ENCODE results near the gene NOS1AP.

NOS1AP gene

DNA sequence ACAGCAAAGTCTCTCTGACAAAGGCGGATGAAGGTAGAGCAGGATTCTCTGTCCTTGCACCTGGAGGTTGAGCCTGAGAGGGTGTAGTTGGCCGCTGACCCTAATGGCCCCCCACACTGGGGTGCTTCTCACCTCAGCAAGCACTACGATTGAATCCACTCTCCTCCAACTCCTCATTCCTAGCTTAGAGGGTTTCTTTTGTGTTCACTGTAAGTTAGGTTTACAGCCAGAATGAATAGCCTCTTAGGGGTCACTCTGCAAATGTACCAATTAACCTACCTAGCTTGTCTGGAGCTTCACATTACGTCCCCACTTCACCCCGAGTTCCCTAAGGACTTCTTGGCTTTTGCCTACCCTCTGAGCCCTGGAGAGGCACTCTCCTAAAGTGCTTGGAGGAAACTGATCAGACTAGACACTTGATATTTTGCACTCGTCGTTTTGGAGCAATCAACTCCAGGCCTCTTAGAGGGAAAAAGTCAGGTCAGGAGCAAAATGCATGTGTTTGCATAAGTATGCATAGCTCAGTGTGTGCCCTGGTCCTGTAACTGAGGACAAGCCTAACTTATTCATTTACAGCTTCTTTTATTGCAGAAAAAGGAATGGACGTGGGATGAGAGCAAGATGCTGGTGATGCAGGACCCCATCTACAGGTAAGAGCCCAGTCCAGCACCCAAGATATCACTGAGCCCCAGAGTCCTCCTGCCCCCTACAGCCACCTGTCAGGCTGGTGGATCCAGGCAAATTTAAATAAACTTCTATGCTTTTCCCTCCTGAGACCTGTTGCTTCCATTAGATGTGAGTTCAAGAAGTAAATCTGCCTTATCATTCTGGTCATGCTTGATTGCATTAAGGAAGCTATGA, 230.8 kb downstream of the NOS1AP start:
- no peak for DNase-seq (ENCODE audit: low spot score)

DNA sequence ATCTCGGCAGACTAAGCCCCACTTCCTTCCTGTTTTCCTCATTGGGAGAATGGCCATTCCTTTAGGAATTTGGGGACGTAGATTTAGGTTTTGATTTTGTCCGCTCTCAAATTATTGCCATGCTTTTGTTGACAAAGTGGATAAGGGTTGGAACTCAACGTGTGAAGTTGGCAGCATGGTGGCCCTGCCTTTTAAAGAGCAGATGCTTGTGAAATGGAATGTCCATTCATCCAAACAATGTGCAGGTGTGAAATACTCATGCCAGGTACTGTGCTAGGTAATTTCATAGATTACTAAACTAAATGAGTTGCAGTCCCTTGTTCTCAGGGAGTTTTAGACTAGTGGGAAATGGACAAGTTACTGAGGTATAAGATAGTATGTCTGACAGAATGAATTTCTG, 232.2 kb downstream of the NOS1AP start:
- DNase-seq (ENCODE audit: low spot score), result no peak

DNA sequence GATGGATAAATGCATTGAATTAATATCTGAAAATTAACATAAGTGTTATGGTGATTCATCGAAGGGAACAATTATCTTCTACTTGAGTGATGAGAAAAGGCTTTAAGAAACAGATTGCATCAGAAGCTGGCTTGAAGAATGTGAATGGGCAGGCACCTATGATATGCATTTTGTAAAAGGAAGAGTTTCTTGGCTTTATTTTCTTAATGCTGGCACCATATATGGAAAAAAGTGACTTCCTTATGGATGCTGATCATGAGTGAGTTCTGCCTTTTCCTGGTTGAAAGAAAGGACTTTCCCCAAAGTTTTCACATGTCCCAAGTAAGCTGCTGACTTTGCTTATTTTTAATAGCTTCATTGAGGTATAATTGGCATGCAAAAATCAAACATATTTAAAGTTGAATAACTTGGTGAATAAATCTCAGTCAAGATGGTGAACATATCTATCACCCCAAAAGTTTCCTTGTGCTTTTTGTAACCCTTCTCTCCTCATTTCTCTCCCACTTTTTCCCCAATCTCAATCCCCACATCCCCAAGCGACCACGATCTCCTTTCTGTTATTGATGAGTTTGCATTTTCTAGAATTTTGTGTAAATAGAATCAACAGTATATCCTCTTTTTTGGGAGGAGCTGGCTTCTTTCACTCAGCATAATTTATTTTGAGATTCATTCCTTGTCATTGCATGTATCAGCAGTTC, 233.0 kb downstream of the NOS1AP start:
- DNase-seq (ENCODE audit: low spot score), result no peak

DNA sequence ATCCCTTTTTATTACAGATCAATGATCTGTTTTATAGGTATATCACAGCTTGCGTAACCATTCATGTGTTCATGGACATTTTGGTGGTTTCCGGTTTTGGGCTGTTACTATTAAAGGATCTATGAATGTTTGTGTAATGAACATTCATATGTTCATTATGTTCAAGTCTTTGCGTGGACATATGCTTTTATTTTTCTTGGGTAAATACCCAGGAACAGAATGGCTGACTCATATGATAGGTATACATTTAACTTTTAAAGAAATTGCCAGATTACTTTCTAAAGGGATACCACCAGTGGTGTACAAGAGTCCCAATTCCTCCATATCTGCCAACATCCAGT, 233.5 kb downstream of the NOS1AP start:
- no peak for DNase-seq (ENCODE audit: low spot score)

DNA sequence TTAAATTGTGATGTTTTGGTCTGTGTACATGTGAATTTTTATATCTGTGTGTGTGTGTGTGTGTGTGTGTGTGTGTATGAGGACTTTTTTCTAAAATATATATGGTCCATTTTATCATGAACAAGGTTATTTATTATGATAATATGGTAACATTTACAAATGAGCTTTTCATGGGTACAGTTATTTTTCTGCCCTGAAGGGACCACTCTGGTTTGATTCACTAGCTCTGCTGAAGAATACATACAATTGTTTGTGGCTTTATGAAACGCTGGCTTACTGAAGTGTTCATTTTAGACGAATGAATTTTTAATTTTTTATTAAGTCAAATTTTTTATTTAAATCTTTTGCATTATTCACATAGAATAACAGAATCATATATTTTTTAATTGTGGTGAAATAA, 235.2 kb downstream of the NOS1AP start:
- DNase-seq (ENCODE audit: low spot score), result no peak

DNA sequence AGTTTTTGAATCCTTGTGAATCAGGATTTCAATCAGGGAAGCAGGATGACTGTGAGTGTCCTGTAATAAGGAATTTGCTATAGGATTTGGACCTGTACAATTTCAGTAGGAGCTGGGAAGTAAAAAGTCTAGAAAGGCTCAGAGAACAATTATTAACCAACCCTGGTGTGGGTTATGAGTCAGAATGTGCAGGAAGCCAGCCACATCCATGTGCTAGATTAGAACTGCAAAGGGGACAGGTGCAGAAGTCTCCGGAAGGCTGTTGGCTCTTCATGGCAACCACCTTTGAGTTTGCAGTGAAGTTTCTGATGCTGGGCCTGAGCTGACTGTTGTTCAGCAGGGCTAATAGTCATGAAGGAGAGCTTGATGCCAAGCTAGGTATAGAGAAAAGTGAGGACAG, 236.5 kb downstream of the NOS1AP start:
- DNase-seq (ENCODE audit: low spot score), result no peak

DNA sequence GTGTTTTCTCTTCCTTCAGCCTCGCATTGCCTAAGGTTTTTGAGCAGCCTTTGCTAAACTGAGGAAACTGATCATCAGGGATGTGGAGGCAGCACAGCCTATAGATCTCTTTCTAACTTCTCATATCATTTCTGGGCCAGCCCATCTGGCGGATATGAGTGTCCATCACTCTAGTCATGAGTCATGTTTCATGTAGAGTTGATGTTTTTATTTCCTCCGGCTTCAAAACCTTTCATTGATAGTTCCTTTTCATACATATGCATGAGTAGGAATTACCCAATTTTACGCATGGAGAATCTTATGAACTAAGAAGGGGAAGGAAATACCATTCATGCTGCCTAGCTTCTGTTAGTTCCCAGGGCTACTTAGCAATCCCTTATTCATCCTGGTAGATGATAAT, 240.8 kb downstream of the NOS1AP start:
- DNase-seq (ENCODE audit: low spot score), result no peak

DNA sequence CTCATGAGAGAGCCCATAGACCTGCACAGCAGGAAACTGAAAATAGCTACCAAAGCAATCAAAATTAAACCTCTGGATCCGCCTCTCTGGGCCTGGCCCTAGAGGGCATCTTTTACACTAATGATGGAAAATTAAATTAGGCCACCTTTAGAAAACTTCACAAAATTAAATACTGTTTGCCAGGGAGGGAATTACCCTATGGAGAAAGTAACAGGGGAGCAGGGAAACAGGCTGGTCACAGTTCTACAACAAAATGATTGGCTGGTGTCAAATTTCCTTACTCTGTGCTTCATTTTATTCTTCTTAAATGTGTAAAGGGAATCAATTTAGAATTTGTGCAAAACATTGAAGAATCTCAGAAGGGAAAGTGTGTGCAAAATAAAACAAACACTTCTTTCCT, 244.7 kb downstream of the NOS1AP start:
- no peak for DNase-seq (ENCODE audit: low spot score)

DNA sequence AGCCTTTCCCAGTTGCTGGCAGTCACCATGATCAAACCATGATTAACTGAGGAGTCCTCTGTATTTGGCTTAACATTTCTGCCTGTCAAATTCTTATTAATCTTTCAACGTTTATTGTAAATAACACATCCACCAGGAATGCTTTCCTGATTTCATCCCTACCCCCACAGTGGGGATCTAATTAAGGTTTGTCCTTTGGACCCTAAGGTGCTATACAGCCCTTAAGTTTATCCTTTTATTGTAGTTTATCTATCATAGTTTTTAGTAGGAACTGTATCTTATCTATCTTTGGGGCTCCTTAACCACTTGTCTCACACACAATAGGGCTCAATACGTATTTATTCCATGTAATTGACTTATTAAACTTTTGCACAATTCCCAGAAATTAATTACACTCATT, 246.2 kb downstream of the NOS1AP start:
- no peak for DNase-seq (ENCODE audit: low spot score)

DNA sequence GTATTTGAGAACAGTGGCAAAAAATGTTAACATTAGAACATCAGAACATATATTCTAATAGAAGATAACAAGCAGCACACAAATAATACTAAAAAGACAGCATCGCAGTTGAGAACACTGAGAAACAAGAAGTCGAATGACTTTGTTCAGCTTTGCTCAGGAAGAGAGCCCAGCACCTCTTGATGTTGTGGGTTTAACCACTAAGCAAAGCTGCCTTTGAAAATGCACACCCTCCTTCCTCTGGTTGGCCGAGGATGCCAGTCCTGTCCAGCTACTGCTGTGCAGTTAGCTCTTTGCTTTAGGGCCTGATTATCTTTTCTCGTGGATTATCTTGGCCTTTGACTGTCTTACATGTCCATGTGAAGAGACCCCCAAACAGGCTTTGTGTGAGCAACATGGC, 246.7 kb downstream of the NOS1AP start:
- DNase-seq (ENCODE audit: low spot score), result no peak

DNA sequence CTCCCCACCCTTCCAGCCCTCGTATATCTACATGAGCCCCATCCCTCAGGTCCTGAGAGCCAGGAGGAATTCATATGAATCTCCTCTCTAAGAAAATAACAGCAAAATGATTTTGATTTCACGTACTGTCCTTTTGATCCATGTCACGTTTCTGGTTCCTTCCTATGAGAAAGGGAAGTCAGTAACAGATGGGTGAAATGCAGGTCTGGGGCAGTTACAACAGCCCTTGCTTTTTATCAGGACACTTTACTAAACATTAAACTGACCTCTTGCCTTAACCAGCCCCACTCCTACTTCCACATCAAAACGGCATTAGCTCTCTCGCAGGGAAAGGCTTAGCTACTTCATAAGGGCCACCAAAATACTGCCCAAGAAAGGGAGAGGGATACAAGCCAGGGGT, 248.1 kb downstream of the NOS1AP start:
- no peak for DNase-seq (ENCODE audit: low spot score)

DNA sequence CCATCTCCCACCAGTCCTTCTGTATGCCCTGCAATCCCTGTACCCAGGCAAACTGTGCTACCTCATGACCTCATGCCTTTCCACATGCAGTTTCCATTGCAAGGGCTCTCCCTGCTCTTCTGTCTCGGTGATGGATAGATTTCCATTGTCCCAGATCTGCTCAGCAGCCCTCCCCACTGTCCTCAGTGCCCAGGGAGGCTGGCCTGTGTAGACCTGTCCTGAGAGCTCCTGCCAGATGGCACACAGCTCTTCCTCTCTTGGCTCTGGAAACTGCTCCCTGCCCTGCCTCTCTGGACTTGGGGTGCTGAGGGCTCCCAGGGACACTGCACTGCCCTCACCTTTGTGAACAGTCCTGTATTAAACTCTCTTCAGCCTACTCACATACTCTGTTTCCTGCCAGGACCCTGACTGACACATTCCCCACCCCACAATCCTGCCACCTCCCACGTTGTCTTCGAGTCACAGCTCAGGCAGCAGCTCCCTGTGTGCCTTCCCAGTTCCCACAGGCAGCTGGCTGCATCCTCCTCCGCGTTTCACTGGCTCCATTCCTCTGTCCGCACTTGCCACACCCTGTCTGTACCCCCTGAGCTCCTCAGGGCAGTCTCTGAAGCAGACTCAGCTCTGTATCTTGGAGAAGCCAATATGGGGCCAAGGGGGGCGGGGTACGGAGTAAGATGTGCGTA, 250.1 kb downstream of the NOS1AP start:
- no peak for DNase-seq (ENCODE audit: low spot score)

DNA sequence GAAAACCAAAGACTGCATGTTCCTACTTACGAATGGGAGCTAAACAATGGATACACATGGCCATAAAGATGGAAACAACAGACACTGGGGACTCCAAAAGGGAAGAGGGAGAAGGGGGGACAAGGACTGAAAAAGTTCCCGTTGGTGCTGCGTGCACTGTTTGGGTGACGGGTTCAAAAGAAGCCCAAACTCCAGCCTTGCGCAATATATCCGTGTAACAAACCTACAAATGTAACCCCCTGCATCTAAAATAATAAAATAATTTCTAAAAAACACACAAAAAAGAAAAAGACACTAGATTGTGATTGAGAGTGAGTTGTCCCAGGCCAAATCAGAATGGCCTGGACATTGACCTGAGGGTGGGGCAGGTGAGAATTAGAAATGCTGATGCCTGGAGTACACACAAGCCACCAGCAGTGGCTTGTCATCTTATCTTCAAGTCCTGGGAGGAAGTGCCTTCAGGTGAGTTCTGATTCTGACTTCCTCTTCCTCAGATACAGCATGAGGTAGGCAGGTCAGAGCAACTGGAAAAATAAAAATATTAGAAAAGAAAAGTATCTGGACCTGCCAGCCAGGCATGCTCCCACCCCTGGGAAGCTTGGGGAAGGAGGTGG, 252.4 kb downstream of the NOS1AP start:
- DNase-seq (ENCODE audit: low spot score), result no peak

DNA sequence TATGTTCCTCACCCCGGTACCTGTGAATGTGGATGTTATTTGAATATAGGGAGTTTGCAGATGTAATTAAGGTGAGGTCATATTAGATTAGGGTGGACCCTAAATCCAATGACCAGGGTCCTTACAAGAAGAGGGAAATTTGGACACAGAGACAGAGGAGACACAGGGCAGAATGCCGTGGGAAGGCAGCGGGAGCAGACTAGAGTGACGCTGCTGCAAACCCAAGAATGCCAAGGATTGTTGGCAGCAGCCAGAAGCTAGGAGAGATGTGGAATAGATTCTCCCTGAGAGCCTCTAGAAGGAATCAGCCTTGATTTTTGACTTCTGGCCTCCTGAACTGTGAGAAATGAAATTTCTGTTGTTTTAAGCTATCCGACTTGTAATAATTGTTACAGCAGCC, 253.5 kb downstream of the NOS1AP start:
- DNase-seq (ENCODE audit: low spot score), result no peak

DNA sequence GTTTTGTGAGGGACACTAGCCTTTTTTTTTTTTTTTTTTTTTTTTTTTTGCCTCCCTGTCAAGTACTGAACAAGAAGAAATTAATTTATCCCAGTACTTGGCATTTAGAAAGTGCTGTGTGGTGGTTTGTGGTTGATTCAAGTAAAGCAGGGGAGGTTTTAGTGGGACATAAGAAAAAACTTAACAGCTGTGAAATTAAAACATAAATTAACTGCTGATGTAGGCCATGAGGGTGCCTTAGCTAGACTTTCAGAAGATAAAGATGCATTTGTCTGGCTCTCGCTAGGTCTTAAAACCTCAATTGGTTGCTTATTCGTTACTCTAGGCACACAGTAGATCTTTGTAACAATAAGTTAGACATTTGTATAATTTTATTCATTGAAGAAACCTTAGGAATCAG, 254.9 kb downstream of the NOS1AP start:
- no peak for DNase-seq (ENCODE audit: low spot score)

DNA sequence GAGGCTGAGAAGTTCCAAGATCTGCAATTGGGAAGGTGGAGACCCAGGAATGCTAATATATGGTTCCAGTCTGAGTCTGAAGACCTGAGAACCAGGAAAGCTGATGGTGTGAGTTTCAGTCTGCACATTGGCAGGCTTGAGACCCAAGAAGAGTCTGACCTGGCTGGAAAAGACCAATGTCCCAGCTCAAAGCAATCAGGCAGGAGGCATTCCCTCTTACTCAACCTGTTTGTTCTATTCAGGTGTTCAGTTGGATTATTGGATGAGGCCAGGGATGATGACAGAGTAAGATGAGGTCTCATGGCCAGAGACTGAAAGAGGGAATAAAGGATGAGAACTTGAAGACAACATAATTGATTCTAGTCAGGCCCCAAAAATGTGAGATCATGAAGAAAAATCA, 257.1 kb downstream of the NOS1AP start:
- no peak for DNase-seq (ENCODE audit: low spot score)

DNA sequence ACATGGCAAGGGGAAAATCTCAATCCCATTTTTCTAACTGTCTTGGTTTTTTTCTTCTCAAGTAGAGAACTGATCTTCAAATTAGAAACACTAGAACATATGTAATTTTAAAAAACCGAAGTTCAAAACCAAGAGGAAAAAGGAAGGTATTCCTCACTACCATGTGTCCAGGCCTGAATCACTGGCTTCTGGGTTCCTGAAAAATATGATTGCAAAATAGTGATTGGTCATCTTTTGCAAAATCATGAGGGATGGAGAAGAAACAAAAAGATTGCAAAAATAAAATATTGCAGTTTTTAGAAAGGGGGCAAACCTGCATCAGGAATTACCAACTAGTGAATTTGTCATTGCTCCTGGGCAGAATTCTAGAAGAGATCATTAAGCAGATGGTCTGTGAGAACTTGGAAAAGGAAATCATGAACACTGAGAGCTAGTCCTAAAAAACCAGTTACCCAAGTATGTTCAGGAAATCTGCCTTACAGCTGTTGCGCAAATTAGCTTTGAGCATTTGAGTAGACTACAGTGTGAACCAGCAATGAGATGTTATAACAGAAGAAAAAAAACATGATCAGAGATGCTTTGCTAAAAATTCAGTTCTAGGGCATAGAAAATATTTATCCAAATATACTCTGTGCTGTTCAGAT, 257.8 kb downstream of the NOS1AP start:
- DNase-seq (ENCODE audit: low spot score), result no peak

DNA sequence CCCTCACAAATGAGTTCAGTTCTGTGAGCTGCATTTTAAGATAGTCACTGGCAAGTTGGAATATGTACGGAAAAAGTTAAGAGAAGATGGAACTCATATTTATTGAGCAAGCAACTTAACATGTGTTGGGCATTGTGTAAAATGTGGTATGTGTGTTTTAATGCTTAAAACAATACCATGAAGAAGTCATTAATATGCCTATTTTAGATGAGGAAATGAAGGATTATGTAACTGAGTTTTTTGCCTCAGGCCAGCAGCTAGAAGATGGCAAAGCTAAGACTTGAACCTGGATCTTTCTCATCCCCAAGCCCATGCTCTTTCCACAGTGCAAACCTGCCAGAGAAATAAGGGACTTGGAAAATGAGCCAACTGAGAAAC, 258.3 kb downstream of the NOS1AP start:
- no peak for DNase-seq (ENCODE audit: low spot score)

DNA sequence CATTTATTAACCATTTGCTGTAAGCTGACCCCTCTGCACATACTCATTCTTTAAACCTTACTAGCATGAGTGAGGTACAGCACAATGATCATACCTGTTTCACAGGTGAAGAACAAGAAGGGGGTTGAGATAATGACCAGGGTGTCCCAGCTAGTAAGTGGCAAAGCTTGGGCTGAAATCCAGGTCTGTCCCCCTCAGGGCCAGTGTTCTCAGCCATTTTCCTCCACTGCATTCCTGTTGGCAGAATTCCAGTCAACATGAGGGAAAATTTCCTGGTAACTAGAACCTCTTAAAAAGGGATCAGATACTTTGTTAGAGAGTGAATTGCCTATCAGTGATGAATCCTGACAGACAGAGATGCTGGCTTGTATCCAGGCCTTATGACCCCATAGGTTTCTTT, 259.0 kb downstream of the NOS1AP start:
- no peak for DNase-seq (ENCODE audit: low spot score)

DNA sequence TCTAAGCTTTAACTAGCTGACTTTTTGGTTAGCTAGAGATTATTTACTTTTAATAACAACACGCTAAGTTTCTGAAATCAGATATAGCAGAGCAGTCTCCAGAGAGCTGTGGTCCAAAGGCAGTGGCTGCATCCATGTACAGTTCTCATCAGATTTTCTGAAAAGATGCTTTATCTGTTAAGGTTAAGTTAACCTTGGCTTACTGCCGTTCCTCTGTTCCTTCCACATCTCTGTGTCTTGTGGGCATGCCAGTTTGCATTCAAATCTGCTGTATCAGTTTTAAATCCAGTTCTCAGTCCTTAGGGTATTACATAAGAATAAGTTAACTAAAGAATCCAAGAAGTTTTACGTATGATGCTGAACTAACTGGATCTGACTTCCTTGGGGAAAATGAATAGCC, 260.3 kb downstream of the NOS1AP start:
- no peak for DNase-seq (ENCODE audit: low spot score)

DNA sequence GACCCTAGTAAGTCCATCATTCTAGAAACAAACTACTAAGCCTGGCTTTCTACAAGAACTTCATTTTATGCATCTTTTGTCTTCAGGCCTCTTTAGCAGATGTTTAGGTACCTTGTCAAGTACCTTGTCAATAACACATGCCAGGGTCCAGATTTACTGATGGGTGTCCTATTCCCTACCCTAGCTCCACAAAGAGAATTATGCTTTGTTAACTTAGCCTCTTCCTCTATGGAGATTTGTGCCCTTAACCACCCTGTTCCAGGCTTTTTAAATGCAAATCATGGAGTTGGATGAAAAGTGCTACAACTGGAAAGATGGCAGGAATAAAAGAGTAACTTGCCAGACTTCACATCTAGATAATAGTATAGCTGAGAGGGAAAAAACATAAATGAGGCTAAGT, 264.5 kb downstream of the NOS1AP start:
- no peak for DNase-seq (ENCODE audit: low spot score)

DNA sequence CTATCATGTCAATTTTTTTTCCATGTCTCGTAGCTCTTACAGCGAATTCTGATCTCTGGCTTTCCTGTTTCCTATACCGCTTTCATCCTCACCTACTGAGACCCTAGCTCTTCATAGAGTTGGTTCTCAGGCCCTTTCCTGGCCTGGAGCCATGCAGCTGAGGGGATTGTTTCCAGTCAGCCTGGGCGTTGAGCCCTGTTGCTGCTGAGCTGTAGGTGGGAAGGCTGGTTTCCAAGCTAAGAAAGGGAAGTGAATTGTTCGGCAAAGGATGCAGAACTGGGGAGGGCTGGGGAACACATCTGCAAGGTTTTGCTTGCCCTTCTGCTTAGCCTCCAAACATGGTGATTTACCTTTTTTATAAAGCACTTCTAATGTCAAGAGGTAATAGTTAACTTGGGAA, 265.6 kb downstream of the NOS1AP start:
- DNase-seq (ENCODE audit: low spot score), result no peak
